Measurements from ENCODE around the gene MAP3K20. TPM values are rescaled to one million over a fixed set of nuclear protein-coding genes. Genes with fewer than 3 reads are reported as not detected.

MAP3K20 gene
- total RNA-seq, 1 donor from 2014 or later, result 466 TPM

- peak; percentile 30 for DNase-seq
- H3K36me3 ChIP-seq, result peaks cover 14% of the 10 kb centered on the region
- H3K27ac ChIP-seq (replicated peaks), result peak overlapping the region; percentile 87
- intact Hi-C loops (cut with micrococcal nuclease), result loop anchor here (2.0 to 10.0 kb wide), 3 partner anchors 118 to 406 kb away; no protein-coding TSS in a partner anchor
- H3K4me3 ChIP-seq, result no peak overlapping the region
- H3K27me3 ChIP-seq (ENCODE audit: low read depth), result no peaks in the 10 kb centered on the region
- peaks cover 78% of the 10 kb centered on the region for H3K4me1 ChIP-seq
- no peaks in the 10 kb centered on the region for H3K9me3 ChIP-seq (replicated peaks)
- peak; percentile 92 for TF ChIP-seq CTCF (IDR thresholded peaks at IDR 0.05; ENCODE audit: borderline replicate concordance)
Measured at GRCh38 chr2:173210270-173211196, 134.9 kb downstream of the MAP3K20 start.

- H3K4me3 ChIP-seq, result no peak overlapping the region
- peaks cover 14% of the 10 kb centered on the region for H3K36me3 ChIP-seq
- intact Hi-C loops (cut with micrococcal nuclease), result loop anchor here (5.0 to 10.0 kb wide), 2 partner anchors 121 to 408 kb away; no protein-coding TSS in a partner anchor
- peaks cover 59% of the 10 kb centered on the region for H3K4me1 ChIP-seq
- no peak for DNase-seq
- H3K9me3 ChIP-seq (replicated peaks), result no peaks in the 10 kb centered on the region
- H3K27ac ChIP-seq (replicated peaks), result peak overlapping the region; percentile 56
- TF ChIP-seq CTCF (IDR thresholded peaks at IDR 0.05; ENCODE audit: borderline replicate concordance), result no peak
- no peaks in the 10 kb centered on the region for H3K27me3 ChIP-seq (ENCODE audit: low read depth)
Measured at GRCh38 chr2:173213181-173213580, 137.5 kb downstream of the MAP3K20 start.

- no peaks in the 10 kb centered on the region for H3K9me3 ChIP-seq (replicated peaks)
- peaks cover 14% of the 10 kb centered on the region for H3K36me3 ChIP-seq
- peaks cover 59% of the 10 kb centered on the region for H3K4me1 ChIP-seq
- DNase-seq, result no peak
- no peaks in the 10 kb centered on the region for H3K27me3 ChIP-seq (ENCODE audit: low read depth)
- intact Hi-C loops (cut with micrococcal nuclease), result loop anchor here (5.0 to 10.0 kb wide), 2 partner anchors 122 to 409 kb away; no protein-coding TSS in a partner anchor
- H3K27ac ChIP-seq (replicated peaks), result peak overlapping the region; percentile 56
- no peak for TF ChIP-seq CTCF (IDR thresholded peaks at IDR 0.05; ENCODE audit: borderline replicate concordance)
- no peak overlapping the region for H3K4me3 ChIP-seq
Measured at GRCh38 chr2:173214213-173214612, 138.6 kb downstream of the MAP3K20 start.

GRCh38 chr2:173215316-173215715 is 139.7 kb downstream of the MAP3K20 start:
- H3K27ac ChIP-seq (replicated peaks), result peak overlapping the region; percentile 56
- H3K4me1 ChIP-seq, result peaks cover 49% of the 10 kb centered on the region
- H3K9me3 ChIP-seq (replicated peaks), result no peaks in the 10 kb centered on the region
- H3K36me3 ChIP-seq, result peaks cover 6% of the 10 kb centered on the region
- DNase-seq, result no peak
- H3K4me3 ChIP-seq, result no peak overlapping the region
- intact Hi-C loops (cut with micrococcal nuclease), result loop anchor here (10.0 kb wide), 1 partner anchor 411 kb away; no protein-coding TSS in a partner anchor
- H3K27me3 ChIP-seq (ENCODE audit: low read depth), result no peaks in the 10 kb centered on the region
- no peak for TF ChIP-seq CTCF (IDR thresholded peaks at IDR 0.05; ENCODE audit: borderline replicate concordance)

- Histone ChIP-seq H3K27ac (replicated peaks) (peak overlapping the region; percentile 56), H3K36me3 (peaks cover 6% of the 10 kb centered on the region), H3K4me1 (peaks cover 44% of the 10 kb centered on the region), H3K4me3 (no peak overlapping the region), H3K27me3 (ENCODE audit: low read depth) (no peaks in the 10 kb centered on the region), H3K9me3 (replicated peaks) (no peaks in the 10 kb centered on the region)
- DNase-seq, result no peak
- no peak for TF ChIP-seq CTCF (IDR thresholded peaks at IDR 0.05; ENCODE audit: borderline replicate concordance)
- intact Hi-C loops (cut with micrococcal nuclease), result loop anchor here (10.0 kb wide), 1 partner anchor 411 kb away; no protein-coding TSS in a partner anchor
Measured at GRCh38 chr2:173216051-173216450, 140.4 kb downstream of the MAP3K20 start.
